H1 (cell line): ENCODE data around the gene SMIM44.
"Not testable (repeated sequence)": the region's sequence is repeated elsewhere in the genome, so short reads cannot be mapped to it uniquely, and the experiment has no call there.

ENCODE experiments used
- ASH2L ChIP-seq: fragments of 200-600, 300-600 bp; sonication (generic); IDR thresholded peaks from one replicate; pipeline ENCODE4 v1.7.1; 2017; ENCODE audit warnings: low read length
- ATF3 ChIP-seq: IDR thresholded peaks from 2 replicates; pipeline ENCODE4 v1.6.1; 2011; ENCODE audit warnings: low read depth, mild to moderate bottlenecking, low read length; ENCODE audit not compliant: insufficient read depth
- CBX5 ChIP-seq: fragments of 300-800, 300-1000 bp; sonication (generic); IDR thresholded peaks from 2 replicates; pipeline ENCODE4 v1.7.1; 2016; ENCODE audit warnings: antibody characterized with exemption, low read length, low read depth
- CTCF ChIP-seq, 3 experiments: IDR thresholded peaks; 1 replicate in 2 of 3; 2 replicates in 1 of 3; pipeline versions ENCODE4 v1.5.1 to v1.6.1; 2011; ENCODE audit warnings: low read length in 3 of 3, mild to moderate bottlenecking in 3 of 3, inconsistent platforms in 2 of 3, low read depth in 1 of 3, moderate library complexity in 1 of 3; ENCODE audit not compliant: insufficient read depth in 1 of 3; ENCODE audit errors: control extremely low read depth in 1 of 3
- EZH2 ChIP-seq: fragments of 200-600 bp; sonication (generic); IDR thresholded peaks from 2 replicates; pipeline ENCODE4 v1.7.1; 2012; ENCODE audit warnings: low read depth, mild to moderate bottlenecking, moderate library complexity, low read length, inconsistent platforms; ENCODE audit not compliant: severe bottlenecking
- GABPA ChIP-seq: IDR thresholded peaks from 2 replicates; pipeline ENCODE4 v1.6.1; 2011; ENCODE audit warnings: mild to moderate bottlenecking, low read length, moderate library complexity, borderline replicate concordance; ENCODE audit not compliant: insufficient read depth
- PHF8 ChIP-seq: fragments of 200-600 bp; sonication (generic); conservative IDR thresholded peaks from 2 replicates; pipeline ENCODE4 v1.7.1; 2012; ENCODE audit warnings: low read depth, mild to moderate bottlenecking, inconsistent platforms, low read length, moderate library complexity
- POLR2A ChIP-seq, 2 experiments: IDR thresholded peaks; 1 replicate in 1 of 2; 2 replicates in 1 of 2; pipeline ENCODE4 v1.6.1; 2011; ENCODE audit warnings: low read depth in 2 of 2, low read length in 2 of 2, mild to moderate bottlenecking in 2 of 2; ENCODE audit errors: control extremely low read depth in 1 of 2
- POLR2AphosphoS5 ChIP-seq: IDR thresholded peaks from 2 replicates; pipeline ENCODE4 v1.6.1; 2011; ENCODE audit warnings: low read depth, low read length
- RFX5 ChIP-seq: IDR thresholded peaks from 2 replicates; pipeline ENCODE4 v1.6.1; 2011; ENCODE audit warnings: low read depth, low read length, improper control_type of control experiment, borderline replicate concordance
- TBP ChIP-seq: IDR thresholded peaks from 2 replicates; pipeline ENCODE4 v1.6.1; 2011; ENCODE audit warnings: low read depth, low read length, improper control_type of control experiment
- YY1 ChIP-seq: IDR thresholded peaks from 2 replicates; pipeline ENCODE4 v1.6.1; 2011; ENCODE audit warnings: low read depth, mild to moderate bottlenecking, low read length

- not testable (repeated sequence) for TF ChIP-seq CTCF (IDR thresholded peaks at IDR 0.05; ENCODE audit: control extremely low read depth in 1 of 3, insufficient read depth in 1 of 3, low read depth in 1 of 3, low read length in 3 of 3); ATF3; EZH2; PHF8; RFX5; POLR2AphosphoS5; ASH2L; CBX5; POLR2A (IDR thresholded peaks at IDR 0.05; ENCODE audit: control extremely low read depth in 1 of 2, low read depth in 2 of 2, low read length in 2 of 2); GABPA; YY1; TBP
Observed at GRCh38 chr19:3529299-3529698, 46.1 kb upstream of the SMIM44 start.
